ENCODE data around the gene TGFBR1. TPM values are rescaled to one million over a fixed set of nuclear protein-coding genes. Genes with fewer than 3 reads are reported as not detected.

Gene TGFBR1
- total RNA-seq, 1 donor = 114 TPM

- H3K79me2 ChIP-seq (ENCODE audit: insufficient read depth, low read length) = no peaks in the 10 kb centered on the region
- H3K4me3 ChIP-seq (ENCODE audit: insufficient read depth, low read length) = no peak overlapping the region
- no peaks in the 10 kb centered on the region for H3K9me3 ChIP-seq (ENCODE audit: low read depth, low read length)
- H3K36me3 ChIP-seq (ENCODE audit: insufficient read depth, low read length) = no peaks in the 10 kb centered on the region
- H2AFZ ChIP-seq (ENCODE audit: low read length) = no peak overlapping the region
- H3K27ac ChIP-seq (ENCODE audit: low read depth, low read length) = peak overlapping the region; percentile 82
- DNase-seq (ENCODE audit: insufficient read length, low spot score, missing footprints) = no peak
- H3K4me1 ChIP-seq (ENCODE audit: insufficient read depth, low read length) = peaks cover 44% of the 10 kb centered on the region
- no peak for TF ChIP-seq CTCF (IDR thresholded peaks at IDR 0.05; ENCODE audit: extremely low read depth, low read depth, low read length)
- H3K27me3 ChIP-seq (ENCODE audit: insufficient read depth, low read length) = peaks cover 3% of the 10 kb centered on the region
- H3K4me2 ChIP-seq (ENCODE audit: insufficient read depth, low read length) = peak overlapping the region; percentile 22
- no peaks in the 10 kb centered on the region for H4K20me1 ChIP-seq (ENCODE audit: insufficient read depth, low read length)
These were observed 47.0 kb upstream of the TGFBR1 start for GRCh38 chr9:99057665-99058625.

- Histone ChIP-seq H3K79me2 (ENCODE audit: insufficient read depth, low read length) (no peaks in the 10 kb centered on the region), H3K9me3 (ENCODE audit: low read depth, low read length) (no peaks in the 10 kb centered on the region), H4K20me1 (ENCODE audit: insufficient read depth, low read length) (no peaks in the 10 kb centered on the region), H3K27me3 (ENCODE audit: insufficient read depth, low read length) (peaks cover 6% of the 10 kb centered on the region), H3K27ac (ENCODE audit: low read depth, low read length) (peak overlapping the region; percentile 36), H3K4me1 (ENCODE audit: insufficient read depth, low read length) (peaks cover 44% of the 10 kb centered on the region), H3K4me3 (ENCODE audit: insufficient read depth, low read length) (no peak overlapping the region), H3K36me3 (ENCODE audit: insufficient read depth, low read length) (no peaks in the 10 kb centered on the region), H3K4me2 (ENCODE audit: insufficient read depth, low read length) (no peak overlapping the region), H2AFZ (ENCODE audit: low read length) (peak overlapping the region; percentile 14)
- TF ChIP-seq CTCF (IDR thresholded peaks at IDR 0.05; ENCODE audit: extremely low read depth, low read depth, low read length) = no peak
- no peak for DNase-seq (ENCODE audit: insufficient read length, low spot score, missing footprints)
These were observed 45.7 kb upstream of the TGFBR1 start for GRCh38 chr9:99058964-99059921.

GRCh38 chr9:99060621-99061020, 44.3 kb upstream of the TGFBR1 start:
- H3K27ac ChIP-seq (ENCODE audit: low read depth, low read length) = no peak overlapping the region
- no peak for TF ChIP-seq CTCF (IDR thresholded peaks at IDR 0.05; ENCODE audit: extremely low read depth, low read depth, low read length)

More at GRCh38 chr9:99060621-99061020, 44.3 kb upstream of the TGFBR1 start:
- peaks cover 6% of the 10 kb centered on the region for H3K27me3 ChIP-seq (ENCODE audit: insufficient read depth, low read length)
- peaks cover 36% of the 10 kb centered on the region for H3K4me1 ChIP-seq (ENCODE audit: insufficient read depth, low read length)
- no peak overlapping the region for H3K4me3 ChIP-seq (ENCODE audit: insufficient read depth, low read length)
- no peaks in the 10 kb centered on the region for H4K20me1 ChIP-seq (ENCODE audit: insufficient read depth, low read length)
- no peak overlapping the region for H3K4me2 ChIP-seq (ENCODE audit: insufficient read depth, low read length)
- no peak for DNase-seq (ENCODE audit: insufficient read length, low spot score, missing footprints)
- no peaks in the 10 kb centered on the region for H3K79me2 ChIP-seq (ENCODE audit: insufficient read depth, low read length)
- no peak overlapping the region for H2AFZ ChIP-seq (ENCODE audit: low read length)
- H3K9me3 ChIP-seq (ENCODE audit: low read depth, low read length) = no peaks in the 10 kb centered on the region
- no peaks in the 10 kb centered on the region for H3K36me3 ChIP-seq (ENCODE audit: insufficient read depth, low read length)
